Peyer's patch (tissue), 4 donors: ENCODE measurements around the gene SUMF2. TPM values are rescaled to one million over a fixed set of nuclear protein-coding genes. Genes with fewer than 3 reads are reported as not detected.
A peak's percentile ranks its signal among the peaks of the same experiment; 100 is the strongest.
"Not testable (repeated sequence)": the region's sequence is repeated elsewhere in the genome, so short reads cannot be mapped to it uniquely, and the experiment has no call there.

Experiments used
- DNase-seq, 3 donors: peaks; one replicate each; pipeline ENCODE4 v3.0.0-alpha.2; 2017 to 2019
- H3K27ac ChIP-seq, 4 donors: fragments of 200-600 bp; sonication (generic); one replicate each; pipeline ENCODE4 v1.5.1; 2016 to 2019
- H3K27me3 ChIP-seq, 2 donors: fragments of 200-600 bp; sonication (generic); one replicate each; pipeline ENCODE4 v1.5.1; 2019
- H3K36me3 ChIP-seq, 3 donors: fragments of 200-600 bp; sonication (generic); one replicate each; pipeline ENCODE4 v1.5.1; 2016 to 2019
- H3K4me1 ChIP-seq, 4 donors: fragments of 200-600 bp; sonication (generic); one replicate each; pipeline ENCODE4 v1.5.1; 2016 to 2019
- H3K4me3 ChIP-seq, 4 donors: fragments of 200-600 bp; sonication (generic); 1 replicate in 3 of 4; 2 replicates in 1 of 4; pipeline ENCODE4 v1.5.1; 2016 to 2019; ENCODE audit warnings: mild to moderate bottlenecking in 1 of 4
- H3K9me3 ChIP-seq, 4 donors: fragments of 200-600 bp; sonication (generic); one replicate each; pipeline ENCODE4 v1.5.1; 2016 to 2019; ENCODE audit warnings: mild to moderate bottlenecking in 1 of 4
- CTCF ChIP-seq, 6 experiments: fragments of 450-650 bp in 4 of 6; fragments of 200-600 bp in 2 of 6; sonication (generic) in 1 of 6; IDR thresholded peaks; one replicate each; pipeline ENCODE4 v1.5.1; 2017 to 2019; ENCODE audit warnings: antibody characterized with exemption in 6 of 6, mild to moderate bottlenecking in 3 of 6, moderate library complexity in 1 of 6
- POLR2A ChIP-seq, 2 donors: fragments of 450-650 bp; IDR thresholded peaks; one replicate each; pipeline ENCODE4 v1.5.1; 2017; ENCODE audit warnings: antibody characterized with exemption in 2 of 2, mild to moderate bottlenecking in 2 of 2, moderate library complexity in 2 of 2
- total RNA-seq, 4 donors: library from RNA; depleted of rRNA; stranded (reverse); fragments of >200 nt; gene quantifications; one replicate each; pipeline ENCODE4 v1.1.0, GENCODE V29; 2016

Gene SUMF2
- total RNA-seq, 4 donors from 2014 or later: 71.8 to 155 (median 128) TPM

- Histone ChIP-seq H3K9me3 (no peaks in the 10 kb centered on the region), H3K27me3 (no peaks in the 10 kb centered on the region), H3K27ac (peak overlapping the region in 1 of 4 donors; percentile 57), H3K4me1 (peaks cover 0 to 34% (median 3%) of the 10 kb centered on the region in 4 donors), H3K4me3 (no peak overlapping the region), H3K36me3 (peaks cover 0 to 3% (median 0%) of the 10 kb centered on the region in 3 donors)
- no peak for DNase-seq
- TF ChIP-seq CTCF (IDR thresholded peaks at IDR 0.05): no peak
- TF ChIP-seq POLR2A (IDR thresholded peaks at IDR 0.05): no peak
Observed at GRCh38 chr7:56048245-56048644, 15.8 kb upstream of the SUMF2 start.

- H3K27ac ChIP-seq, H3K27me3 ChIP-seq, DNase-seq, H3K4me3 ChIP-seq, H3K9me3 ChIP-seq, H3K36me3 ChIP-seq: not testable (repeated sequence)
- peaks cover 0 to 39% (median 3%) of the 10 kb centered on the region in 4 donors for H3K4me1 ChIP-seq
Observed at GRCh38 chr7:56048763-56049162, 15.3 kb upstream of the SUMF2 start.

GRCh38 chr7:56051053-56051338, 13.1 kb upstream of the SUMF2 start:
- H3K4me3 ChIP-seq: peak overlapping the region; percentile 78 to 92 (median 83)
- peak overlapping the region; percentile 84 to 90 (median 89) for H3K27ac ChIP-seq
- no peaks in the 10 kb centered on the region for H3K9me3 ChIP-seq
- DNase-seq: no peak
- H3K4me1 ChIP-seq: peaks cover 0 to 41% (median 3%) of the 10 kb centered on the region in 4 donors
- TF ChIP-seq CTCF (IDR thresholded peaks at IDR 0.05) (no peak), POLR2A (IDR thresholded peaks at IDR 0.05) (no peak)
- peaks cover 0 to 28% (median 0%) of the 10 kb centered on the region in 3 donors for H3K36me3 ChIP-seq
- H3K27me3 ChIP-seq: no peaks in the 10 kb centered on the region

- Histone ChIP-seq H3K27ac (peak within 1 kb of the TSS; percentile 84 to 90 (median 89)), H3K9me3 (no peaks in the 10 kb centered on the region), H3K4me1 (peaks cover 0 to 38% (median 3%) of the 10 kb centered on the region in 4 donors), H3K4me3 (peak within 1 kb of the TSS; percentile 78 to 92 (median 83)), H3K36me3 (peaks cover 0 to 34% (median 0%) of the 10 kb centered on the region in 3 donors), H3K27me3 (no peaks in the 10 kb centered on the region)
- peak; percentile 95 to 98 (median 98) for DNase-seq
- peak; percentile 74 to 91 for TF ChIP-seq POLR2A (IDR thresholded peaks at IDR 0.05)
- no peak for TF ChIP-seq CTCF (IDR thresholded peaks at IDR 0.05)
Observed at GRCh38 chr7:56051339-56052191, 12.5 kb upstream of the SUMF2 start, which contains the start of the genes CCT6A and PSPH. Gene CCT6A, plus strand, starts transcription at chr7:56051765. Its CDS starts 84 bp downstream, at chr7:56051849. Gene PSPH, minus strand, starts transcription at chr7:56051444. Its CDS starts 30,232 bp downstream, at chr7:56021212.

- no peak for DNase-seq
- H3K27me3 ChIP-seq: no peaks in the 10 kb centered on the region
- TF ChIP-seq CTCF (IDR thresholded peaks at IDR 0.05): no peak
- no peak for TF ChIP-seq POLR2A (IDR thresholded peaks at IDR 0.05)
- no peak overlapping the region for H3K27ac ChIP-seq
- H3K4me1 ChIP-seq: peaks cover 0 to 29% (median 3%) of the 10 kb centered on the region in 4 donors
- peaks cover 0 to 52% (median 0%) of the 10 kb centered on the region in 3 donors for H3K36me3 ChIP-seq
- H3K4me3 ChIP-seq: no peak overlapping the region
- H3K9me3 ChIP-seq: no peaks in the 10 kb centered on the region
Observed at GRCh38 chr7:56053379-56053778, 10.7 kb upstream of the SUMF2 start.

GRCh38 chr7:56053993-56054392, 10.1 kb upstream of the SUMF2 start:
- Histone ChIP-seq H3K4me3 (no peak overlapping the region), H3K4me1 (peaks cover 0 to 29% (median 3%) of the 10 kb centered on the region in 4 donors), H3K9me3 (no peaks in the 10 kb centered on the region), H3K36me3 (peaks cover 0 to 58% (median 0%) of the 10 kb centered on the region in 3 donors), H3K27ac (no peak overlapping the region), H3K27me3 (no peaks in the 10 kb centered on the region)
- no peak for DNase-seq
- TF ChIP-seq POLR2A (IDR thresholded peaks at IDR 0.05) (no peak), CTCF (IDR thresholded peaks at IDR 0.05) (no peak)
